CD14-positive monocyte (primary cell): Measurements from ENCODE around the gene ANKRD13B. TPM values are rescaled to one million over a fixed set of nuclear protein-coding genes. Genes with fewer than 3 reads are reported as not detected.
A peak's percentile ranks its signal among the peaks of the same experiment; 100 is the strongest.

Experiments used
- DNase-seq, 3 donors: peaks; one replicate each; pipeline ENCODE4 v3.0.0-alpha.2; 2011 to 2022
- H2AFZ ChIP-seq: 2 replicates; pipeline ENCODE4 v1.6.0; 2012; ENCODE audit warnings: mild to moderate bottlenecking, low read depth, low read length, inconsistent platforms; ENCODE audit not compliant: insufficient read depth, poor library complexity, severe bottlenecking
- H3K27ac ChIP-seq, 2 donors: 1 replicate in 1 of 2; 2 replicates in 1 of 2; pipeline ENCODE4 v1.5.1; 2012 to 2013; ENCODE audit warnings: low read length in 2 of 2, control low read depth in 1 of 2, inconsistent platforms in 1 of 2, low read depth in 1 of 2, mild to moderate bottlenecking in 1 of 2
- H3K27me3 ChIP-seq, 2 donors: one replicate each; pipeline versions ENCODE4 v1.6.0 to v1.6.1; 2011 to 2013; ENCODE audit warnings: low read length in 2 of 2; ENCODE audit not compliant: control insufficient read depth in 2 of 2, insufficient read depth in 2 of 2
- H3K36me3 ChIP-seq, 2 donors: replicated peaks in 1 of 2; 1 replicate in 1 of 2; 2 replicates in 1 of 2; pipeline versions ENCODE4 v1.5.1 to v1.6.1; 2012 to 2013; ENCODE audit warnings: low read length in 2 of 2, control low read depth in 1 of 2, inconsistent platforms in 1 of 2, mild to moderate bottlenecking in 1 of 2; ENCODE audit not compliant: insufficient read depth in 2 of 2, control insufficient read depth in 1 of 2
- H3K4me1 ChIP-seq, 2 donors: 1 replicate in 1 of 2; 2 replicates in 1 of 2; pipeline versions ENCODE4 v1.5.1 to v1.6.1; 2012 to 2013; ENCODE audit warnings: low read length in 2 of 2, control low read depth in 1 of 2, inconsistent platforms in 1 of 2, mild to moderate bottlenecking in 1 of 2, moderate library complexity in 1 of 2; ENCODE audit not compliant: insufficient read depth in 2 of 2, control insufficient read depth in 1 of 2
- H3K4me2 ChIP-seq: replicated peaks from 2 replicates; pipeline ENCODE3; 2012; ENCODE audit warnings: low read length, moderate library complexity, mild to moderate bottlenecking; ENCODE audit not compliant: poor library complexity, severe bottlenecking; ENCODE audit errors: extremely low read depth
- H3K4me3 ChIP-seq, 3 experiments: fragments of 200-600 bp in 1 of 3; sonication (generic) in 1 of 3; replicated peaks in 1 of 3; 1 replicate in 2 of 3; 2 replicates in 1 of 3; pipeline ENCODE4 v1.5.1; 2011 to 2013; ENCODE audit warnings: low read length in 3 of 3, mild to moderate bottlenecking in 3 of 3, control low read depth in 2 of 3, low read depth in 2 of 3, inconsistent platforms in 1 of 3, moderate library complexity in 1 of 3
- H3K79me2 ChIP-seq: 2 replicates; pipeline ENCODE4 v1.6.0; 2012; ENCODE audit warnings: mild to moderate bottlenecking, control low read depth, inconsistent platforms, low read length, moderate library complexity; ENCODE audit not compliant: insufficient read depth
- H3K9ac ChIP-seq: 2 replicates; pipeline ENCODE4 v1.6.0; 2017; ENCODE audit warnings: low read length, mild to moderate bottlenecking; ENCODE audit not compliant: insufficient read depth, poor library complexity, severe bottlenecking
- H3K9me3 ChIP-seq, 2 donors: replicated peaks in 1 of 2; 1 replicate in 1 of 2; 2 replicates in 1 of 2; pipeline versions ENCODE4 v1.5.1 to v1.6.1; 2012 to 2013; ENCODE audit warnings: low read length in 2 of 2, control low read depth in 1 of 2; ENCODE audit not compliant: control insufficient read depth in 1 of 2, insufficient read depth in 1 of 2
- H4K20me1 ChIP-seq: 2 replicates; pipeline ENCODE4 v1.6.0; 2012; ENCODE audit warnings: mild to moderate bottlenecking, low read length, control low read depth, moderate library complexity; ENCODE audit not compliant: insufficient read depth
- H3K27ac Mint-ChIP-seq, 7 donors: one replicate each; pipeline ENCODE4 v1.8.0; 2020; ENCODE audit warnings: mild to moderate bottlenecking in 7 of 7, mixed read lengths in 7 of 7, moderate library complexity in 6 of 7, inconsistent platforms in 2 of 7
- H3K27me3 Mint-ChIP-seq, 3 donors: one replicate each; pipeline ENCODE4 v1.8.0; 2021 to 2022; ENCODE audit warnings: low read depth in 3 of 3, mild to moderate bottlenecking in 3 of 3, mixed read lengths in 3 of 3, moderate library complexity in 3 of 3, inconsistent platforms in 1 of 3
- H3K36me3 Mint-ChIP-seq, 2 donors: one replicate each; pipeline ENCODE4 v1.8.0; 2020; ENCODE audit warnings: mixed read lengths in 2 of 2, inconsistent platforms in 1 of 2, mild to moderate bottlenecking in 1 of 2
- H3K4me1 Mint-ChIP-seq: one replicate; pipeline ENCODE4 v1.8.0; 2020; ENCODE audit warnings: mild to moderate bottlenecking, mixed read lengths
- H3K4me3 Mint-ChIP-seq, 2 donors: one replicate each; pipeline ENCODE4 v1.8.0; 2020; ENCODE audit warnings: mild to moderate bottlenecking in 2 of 2, mixed read lengths in 2 of 2, moderate library complexity in 1 of 2
- H3K9me3 Mint-ChIP-seq, 7 donors: one replicate each; pipeline ENCODE4 v1.8.0; 2020 to 2022; ENCODE audit warnings: mixed read lengths in 7 of 7, mild to moderate bottlenecking in 6 of 7, moderate library complexity in 6 of 7, inconsistent platforms in 2 of 7
- CTCF ChIP-seq: fragments of 200-600 bp; IDR thresholded peaks from one replicate; pipeline ENCODE4 v1.8.0; 2022; ENCODE audit warnings: antibody characterized with exemption, mild to moderate bottlenecking
- WGBS: methylation state at CpG from one replicate; pipeline ENCODE4 v1.1.5; 2013; ENCODE audit warnings: missing lambda C conversion rate; ENCODE audit not compliant: insufficient coverage; 5-methylcytosine and 5-hydroxymethylcytosine counted together
- intact Hi-C, 2 donors: fragments of 100-400 bp; cut with micrococcal nuclease; formaldehyde crosslinking; loops; one replicate each; pipeline versions ENCODE4 v1.15.0 to v1.15.1; 2023
- polyA plus RNA-seq, 3 donors: library from polyadenylated mRNA; depleted of rRNA in 1 of 3; unstranded in 2 of 3; stranded (reverse) in 1 of 3; fragments of 300-500 nt in 2 of 3; fragments of >200 nt in 1 of 3; fragmentation: Illumina TruSeq in 2 of 3; gene quantifications; 1 replicate in 2 of 3; 2 replicates in 1 of 3; pipeline ENCODE4 v1.2.3, GENCODE V29; 2012 to 2021

ANKRD13B gene
- polyA plus RNA-seq, 3 donors, result 0.37 TPM; not detected in 2

DNA sequence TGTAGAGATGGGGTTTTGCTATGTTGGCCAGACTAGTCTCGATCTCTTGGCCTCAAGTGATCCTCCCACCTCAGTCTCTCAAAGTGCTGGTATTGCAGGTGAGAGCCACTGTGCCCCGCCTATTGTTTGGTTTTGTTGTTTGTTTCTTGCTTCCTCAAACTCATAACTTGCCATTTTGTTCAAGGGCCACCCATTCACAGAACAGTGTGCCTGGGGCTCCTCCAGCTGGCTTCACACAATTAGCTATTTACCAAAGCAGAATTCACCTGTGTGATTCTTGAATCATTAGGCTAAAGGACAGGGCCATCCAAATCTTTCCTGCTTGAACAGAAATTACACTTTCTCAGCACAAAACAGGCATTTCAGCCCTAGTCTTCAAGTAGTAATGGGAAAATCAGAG is 33.3 kb upstream of the ANKRD13B start:
- Mint-ChIP-seq H3K4me1 (peaks cover 49% of the 10 kb centered on the region), H3K27ac (no peak overlapping the region), H3K36me3 (peaks cover 14 to 15% of the 10 kb centered on the region in 2 donors), H3K27me3 (no peaks in the 10 kb centered on the region), H3K4me3 (no peak overlapping the region), H3K9me3 (no peaks in the 10 kb centered on the region)
- H3K9me3 ChIP-seq, result no peaks in the 10 kb centered on the region
- peak overlapping the region; percentile 48 for H3K4me2 ChIP-seq
- H3K79me2 ChIP-seq, result peaks cover 21% of the 10 kb centered on the region
- WGBS, result no CpG with 5 or more reads among the region's 2 CpGs
- H3K36me3 ChIP-seq, result no peaks in the 10 kb centered on the region
- H2AFZ ChIP-seq, result peak overlapping the region; percentile 72
- no peak for DNase-seq
- TF ChIP-seq CTCF, result no peak
- H3K4me1 ChIP-seq, result peaks cover 35 to 38% of the 10 kb centered on the region in 2 donors
- intact Hi-C loops, result loop anchor here (10.0 kb wide), 2 partner anchors 55 to 195 kb away; no protein-coding TSS in a partner anchor
- no peak overlapping the region for H3K4me3 ChIP-seq
- H3K27me3 ChIP-seq, result no peaks in the 10 kb centered on the region
- no peaks in the 10 kb centered on the region for H4K20me1 ChIP-seq
- H3K27ac ChIP-seq, result no peak overlapping the region
- no peak overlapping the region for H3K9ac ChIP-seq

DNA sequence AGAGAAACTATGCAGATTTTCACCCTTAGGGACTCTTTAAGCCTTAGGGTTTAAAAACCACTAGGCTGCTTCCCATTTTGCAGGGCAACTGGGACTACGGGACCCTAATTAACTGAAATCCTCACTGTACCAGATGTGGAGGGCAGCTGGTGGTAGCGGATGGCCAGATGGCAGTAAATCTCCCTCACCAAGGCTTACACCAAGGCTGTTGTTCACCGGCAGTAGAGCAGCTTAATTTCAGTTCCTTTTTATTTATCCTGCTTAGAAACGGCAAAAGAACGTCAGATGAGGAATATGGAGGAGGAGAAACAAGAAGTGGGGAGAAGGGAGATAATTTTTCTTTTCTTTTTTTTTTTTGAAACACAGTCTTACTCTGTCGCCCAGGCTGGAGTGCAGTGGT is 32.6 kb upstream of the ANKRD13B start:
- Histone ChIP-seq H2AFZ (peak overlapping the region; percentile 72), H4K20me1 (peaks cover under 1% of the 10 kb centered on the region), H3K27me3 (no peaks in the 10 kb centered on the region), H3K36me3 (no peaks in the 10 kb centered on the region), H3K4me1 (peaks cover 40 to 41% of the 10 kb centered on the region in 2 donors), H3K4me2 (peak overlapping the region; percentile 48), H3K79me2 (peaks cover 27% of the 10 kb centered on the region), H3K9me3 (no peaks in the 10 kb centered on the region), H3K27ac (peak overlapping the region; percentile 10 to 33), H3K4me3 (peak overlapping the region in 2 of 3 experiments; percentile 5 to 57), H3K9ac (peak overlapping the region; percentile 18)
- DNase-seq, result peak in 2 of 3 donors; percentile 56 to 62
- TF ChIP-seq CTCF, result no peak
- Mint-ChIP-seq H3K27ac (peak overlapping the region; percentile 46 to 84 (median 65)), H3K4me1 (peaks cover 54% of the 10 kb centered on the region), H3K9me3 (no peaks in the 10 kb centered on the region), H3K4me3 (peak overlapping the region; percentile 71 to 78), H3K27me3 (no peaks in the 10 kb centered on the region), H3K36me3 (peaks cover 14 to 15% of the 10 kb centered on the region in 2 donors)
- WGBS, result no CpG with 5 or more reads among the region's 6 CpGs
- intact Hi-C loops, result loop anchor here (10.0 kb wide), 2 partner anchors 54 to 196 kb away; no protein-coding TSS in a partner anchor
